ENCODE results near the gene SCN11A.

GRCh38 chr3:39098473-39099000, 46.8 kb upstream of the SCN11A start:
- TF ChIP-seq EZH2phosphoT487 (IDR thresholded peaks at IDR 0.05; ENCODE audit: borderline replicate concordance, low read depth, low read length) (no peak), CTCF (conservative IDR thresholded peaks at IDR 0.05; ENCODE audit: low read length) (no peak)
